DMS53 treated with DMSO at 0.1 percent for 48 hours (cell line): ENCODE measurements around the gene GALR1.
"Not testable (repeated sequence)": the region's sequence is repeated elsewhere in the genome, so short reads cannot be mapped to it uniquely, and the experiment has no call there.

Source experiments
- DNase-seq: peaks from one replicate; lab custom pipeline; 2025; ENCODE audit not compliant: unreplicated experiment; lab: John Stamatoyannopoulos, UW

The GALR1 gene

GRCh38 chr18:77249569-77250500 lies at the start of gene GALR1:
Gene GALR1, plus strand, starts transcription at chr18:77249848. Its CDS starts 701 bp downstream, at chr18:77250549.
- DNase-seq: no peak

- no peak for DNase-seq
Observed at GRCh38 chr18:77201506-77201905, 48.1 kb upstream of the GALR1 start.

- no peak for DNase-seq
Observed at GRCh38 chr18:77202329-77202728, 47.3 kb upstream of the GALR1 start.

- no peak for DNase-seq
Observed at GRCh38 chr18:77203071-77203470, 46.6 kb upstream of the GALR1 start.

GRCh38 chr18:77203851-77204250 lies 45.8 kb upstream of the GALR1 start:
- no peak for DNase-seq

DNA sequence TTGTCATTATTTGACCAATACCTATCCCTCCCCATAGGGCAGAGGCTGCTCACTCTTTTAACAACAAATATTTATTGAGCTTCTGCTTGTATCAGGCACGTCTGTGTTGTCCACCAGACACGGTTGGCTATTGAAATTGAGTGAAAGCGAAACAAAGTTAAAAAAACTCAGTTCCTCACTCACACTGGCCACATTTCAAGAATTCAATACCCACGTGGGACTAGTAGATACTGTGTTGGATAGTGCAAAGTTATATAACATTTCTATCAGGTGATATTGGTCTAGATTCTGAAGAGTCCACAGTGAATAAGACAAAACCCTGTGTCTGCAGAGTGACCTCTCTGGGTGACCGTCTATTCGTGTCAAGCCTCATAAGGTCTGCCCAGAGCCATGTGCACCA lies 43.9 kb upstream of the GALR1 start:
- DNase-seq: no peak

DNA sequence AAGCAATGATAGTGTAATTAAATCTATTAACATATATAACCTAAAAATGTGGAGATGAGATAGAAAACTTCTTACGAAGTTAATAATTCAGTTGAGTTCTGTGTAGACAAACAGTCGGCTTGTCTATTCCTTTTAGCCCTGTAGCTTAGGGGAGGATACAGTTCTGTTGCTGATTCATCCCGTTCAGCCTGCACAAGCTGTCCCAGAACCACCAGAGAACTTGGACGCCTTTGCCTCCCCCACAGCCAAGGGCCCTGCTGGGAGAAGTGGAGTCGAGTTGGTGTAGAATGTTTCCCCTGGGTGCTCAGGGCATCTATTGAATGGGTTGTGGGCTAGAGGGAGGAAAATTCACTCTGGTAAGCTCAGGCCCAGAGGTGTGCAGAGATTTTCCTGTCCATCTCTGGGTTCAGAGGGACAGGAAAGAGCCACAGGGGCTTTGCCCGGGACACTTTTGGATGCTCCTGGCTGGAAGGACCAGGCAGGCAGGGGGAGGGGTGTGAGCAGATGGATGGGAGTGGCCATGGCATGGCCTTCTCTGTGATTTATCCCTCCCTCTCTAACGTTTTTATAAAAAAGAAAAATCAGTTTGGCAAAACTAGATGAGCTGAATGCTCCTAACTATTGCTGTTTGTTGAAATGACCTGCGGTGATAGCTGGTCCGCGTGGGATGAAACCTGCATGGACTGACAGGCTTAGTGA lies 42.8 kb upstream of the GALR1 start:
- DNase-seq: no peak

GRCh38 chr18:77207540-77207939 lies 42.1 kb upstream of the GALR1 start:
- DNase-seq: no peak

DNA sequence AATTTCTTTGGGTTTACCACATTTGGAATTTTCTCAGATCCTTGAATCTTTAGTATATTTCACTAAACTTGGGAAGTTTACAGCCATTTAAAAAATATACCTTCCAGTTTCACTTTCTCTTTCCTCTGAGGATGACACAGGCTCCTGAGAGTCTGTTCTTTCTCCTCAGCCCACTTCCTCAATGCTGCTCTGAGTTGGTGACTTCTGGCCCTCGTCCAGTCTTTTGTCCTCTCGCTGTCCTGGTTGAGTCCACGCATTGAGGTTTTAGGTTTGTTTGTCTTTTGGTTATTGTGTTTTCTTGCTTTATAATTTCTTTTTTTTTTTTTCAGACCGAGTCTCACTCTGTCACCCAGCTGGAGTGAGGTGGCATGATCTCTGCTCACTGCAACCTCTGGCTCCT lies 40.7 kb upstream of the GALR1 start:
- peak; percentile 7 for DNase-seq

GRCh38 chr18:77209587-77209986 lies 40.1 kb upstream of the GALR1 start:
- no peak for DNase-seq

- no peak for DNase-seq
Observed at GRCh38 chr18:77210249-77210648, 39.4 kb upstream of the GALR1 start.

DNA sequence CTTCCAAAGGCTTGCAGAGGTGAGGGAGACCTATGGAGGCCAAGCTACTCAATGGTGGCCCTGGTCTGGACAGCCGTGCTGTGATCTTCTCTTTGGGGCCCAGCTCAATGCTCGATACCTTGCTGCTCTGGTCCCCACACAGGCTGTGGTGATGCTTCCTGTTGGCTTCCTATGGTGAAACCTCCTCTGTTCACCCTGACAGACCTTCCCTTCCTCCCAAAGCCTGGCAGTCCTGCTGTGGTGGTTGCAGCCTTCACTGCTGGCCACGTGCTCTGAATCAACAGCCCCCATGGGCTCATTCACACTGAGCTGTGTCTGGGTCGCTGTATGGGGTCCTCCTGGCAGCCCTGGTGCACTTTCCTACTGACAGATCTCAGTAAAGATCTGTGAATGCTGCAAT lies 31.0 kb upstream of the GALR1 start:
- no peak for DNase-seq

- DNase-seq: no peak
Observed at GRCh38 chr18:77220726-77221125, 28.9 kb upstream of the GALR1 start.

GRCh38 chr18:77222464-77222863 lies 27.2 kb upstream of the GALR1 start:
- no peak for DNase-seq

DNA sequence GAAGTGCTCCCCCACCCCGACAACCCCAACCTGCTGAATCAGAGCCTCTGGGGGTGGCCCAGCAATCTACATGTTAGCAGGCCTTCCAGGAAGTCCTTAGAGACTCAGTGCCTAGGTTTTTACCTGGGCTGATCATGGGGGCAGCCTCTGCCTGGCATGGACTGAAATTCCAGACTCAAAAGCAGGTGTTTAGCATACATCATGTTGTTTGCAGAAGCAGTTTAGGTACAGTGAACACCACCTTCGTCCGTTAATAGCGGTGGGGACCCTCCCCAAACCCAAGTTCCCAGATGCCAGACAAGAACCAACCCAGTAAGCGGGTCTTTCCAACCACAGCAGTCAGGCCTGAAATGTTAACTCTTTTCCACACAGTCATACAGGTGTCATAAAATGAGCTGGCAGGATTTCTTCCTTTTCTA lies 26.4 kb upstream of the GALR1 start:
- DNase-seq: no peak

DNA sequence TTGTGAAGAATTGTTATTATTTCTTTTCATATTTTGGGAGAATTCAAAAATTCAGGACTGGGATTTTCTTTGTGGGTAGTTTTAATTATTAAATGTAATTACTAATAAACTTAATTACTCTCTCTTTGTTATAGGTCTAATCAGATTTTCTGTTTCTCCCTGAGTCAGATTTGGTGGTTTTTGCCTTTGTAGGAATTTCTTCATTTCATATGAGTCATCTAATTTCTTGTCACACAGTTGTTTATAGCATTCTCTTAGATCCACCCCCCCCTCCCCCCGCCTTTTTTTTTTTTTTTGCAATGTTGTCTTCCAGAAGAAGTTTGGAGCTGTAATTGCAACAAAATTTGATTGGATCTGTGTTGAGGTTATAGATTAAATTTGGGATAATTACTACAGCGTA lies 26.0 kb upstream of the GALR1 start:
- no peak for DNase-seq

DNA sequence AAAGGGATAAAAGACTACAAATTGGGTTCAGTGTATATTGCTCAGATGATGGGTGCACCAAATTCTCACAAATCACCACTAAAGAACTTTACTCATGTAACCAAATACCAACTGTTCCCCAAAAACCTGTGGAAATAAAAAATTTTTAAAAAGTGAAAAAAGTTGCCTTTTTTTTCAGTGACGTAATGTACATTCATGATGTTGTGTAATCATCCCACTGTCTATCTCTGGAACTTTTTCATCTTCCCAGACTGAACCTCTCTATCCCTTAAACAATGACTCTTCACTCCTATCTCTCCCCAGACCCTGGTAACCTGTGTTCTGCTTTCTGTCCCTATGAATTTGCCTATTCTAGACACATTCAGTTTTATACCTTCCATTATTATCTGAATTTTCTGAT lies 19.0 kb upstream of the GALR1 start:
- DNase-seq: no peak

GRCh38 chr18:77234504-77235365 lies 14.9 kb upstream of the GALR1 start:
- DNase-seq: no peak

- DNase-seq: not testable (repeated sequence)
Observed at GRCh38 chr18:77239285-77239684, 10.4 kb upstream of the GALR1 start.

- no peak for DNase-seq
Observed at GRCh38 chr18:77248873-77249568, 627 bp upstream of the GALR1 start.

DNA sequence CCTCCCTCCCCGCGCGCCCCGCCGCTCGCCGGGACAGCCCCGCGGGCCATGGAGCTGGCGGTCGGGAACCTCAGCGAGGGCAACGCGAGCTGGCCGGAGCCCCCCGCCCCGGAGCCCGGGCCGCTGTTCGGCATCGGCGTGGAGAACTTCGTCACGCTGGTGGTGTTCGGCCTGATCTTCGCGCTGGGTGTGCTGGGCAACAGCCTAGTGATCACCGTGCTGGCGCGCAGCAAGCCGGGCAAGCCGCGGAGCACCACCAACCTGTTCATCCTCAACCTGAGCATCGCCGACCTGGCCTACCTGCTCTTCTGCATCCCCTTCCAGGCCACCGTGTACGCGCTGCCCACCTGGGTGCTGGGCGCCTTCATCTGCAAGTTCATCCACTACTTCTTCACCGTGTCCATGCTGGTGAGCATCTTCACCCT lies 865 bp downstream of the GALR1 start:
- no peak for DNase-seq
